Coronary artery (tissue), 2 donors: ENCODE data around the gene UBALD2.

ENCODE experiments used
- DNase-seq: peaks from one replicate; pipeline ENCODE4 v3.0.0-alpha.2; 2017; ENCODE audit warnings: low spot score
- H3K27ac ChIP-seq, 2 donors: fragments of 200-600 bp; sonication (generic); one replicate each; pipeline ENCODE4 v1.5.1; 2016 to 2019
- H3K4me3 ChIP-seq: fragments of 200-600 bp; sonication (generic); 2 replicates; pipeline ENCODE4 v1.5.1; 2016; ENCODE audit warnings: mild to moderate bottlenecking, moderate library complexity
- TF ChIP-seq, protein P1 (sequence below): fragments of 200-600 bp; sonication (generic); IDR thresholded peaks from one replicate; pipeline ENCODE4 v1.5.1; 2019; ENCODE audit warnings: antibody characterized with exemption

The UBALD2 gene

DNA sequence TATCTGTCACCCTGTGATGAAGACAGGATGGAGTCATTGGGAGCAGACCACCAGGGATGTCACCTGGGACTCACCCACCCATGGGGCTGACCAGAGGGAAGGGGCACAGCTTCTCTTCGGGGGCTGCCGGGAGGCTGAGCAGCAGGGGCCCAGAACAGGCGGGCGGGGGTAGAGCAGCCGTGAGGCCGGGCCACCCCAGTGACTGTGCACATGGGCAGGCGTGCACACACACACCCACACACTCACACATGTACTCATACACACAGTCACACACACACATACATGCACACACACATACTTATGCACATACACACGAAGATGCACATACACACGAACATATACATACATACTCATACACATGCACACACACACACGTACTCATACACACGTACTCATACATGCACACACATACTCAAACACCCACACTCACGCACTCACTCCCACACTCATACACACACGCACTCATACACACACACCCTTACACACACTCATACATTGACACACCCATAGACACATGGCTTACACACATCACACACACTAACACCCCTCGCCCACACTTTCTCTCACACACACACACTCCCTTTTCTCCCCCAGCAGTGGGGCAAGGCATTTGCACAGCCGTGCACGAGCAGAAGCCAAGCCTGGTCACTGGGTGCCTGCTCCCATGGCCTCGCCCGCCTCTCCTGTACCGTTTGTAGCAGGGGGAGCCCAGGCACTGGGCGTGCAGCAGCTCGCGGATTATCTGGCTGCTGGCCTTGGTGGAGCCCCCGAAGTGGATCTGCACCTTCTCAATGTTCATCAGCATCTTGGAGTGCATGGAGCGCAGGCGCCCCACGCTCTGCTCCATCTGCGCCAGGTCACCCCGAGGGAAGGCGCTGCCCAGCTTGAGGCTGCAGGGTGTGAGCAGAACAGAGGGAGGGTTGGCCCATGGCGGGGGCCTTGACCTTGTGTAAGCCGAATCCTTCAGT is 12.4 kb downstream of the UBALD2 start:
- no peak for DNase-seq
- H3K4me3 ChIP-seq = no peak overlapping the region
- H3K27ac ChIP-seq = no peak overlapping the region
- TF ChIP-seq, protein P1, sequence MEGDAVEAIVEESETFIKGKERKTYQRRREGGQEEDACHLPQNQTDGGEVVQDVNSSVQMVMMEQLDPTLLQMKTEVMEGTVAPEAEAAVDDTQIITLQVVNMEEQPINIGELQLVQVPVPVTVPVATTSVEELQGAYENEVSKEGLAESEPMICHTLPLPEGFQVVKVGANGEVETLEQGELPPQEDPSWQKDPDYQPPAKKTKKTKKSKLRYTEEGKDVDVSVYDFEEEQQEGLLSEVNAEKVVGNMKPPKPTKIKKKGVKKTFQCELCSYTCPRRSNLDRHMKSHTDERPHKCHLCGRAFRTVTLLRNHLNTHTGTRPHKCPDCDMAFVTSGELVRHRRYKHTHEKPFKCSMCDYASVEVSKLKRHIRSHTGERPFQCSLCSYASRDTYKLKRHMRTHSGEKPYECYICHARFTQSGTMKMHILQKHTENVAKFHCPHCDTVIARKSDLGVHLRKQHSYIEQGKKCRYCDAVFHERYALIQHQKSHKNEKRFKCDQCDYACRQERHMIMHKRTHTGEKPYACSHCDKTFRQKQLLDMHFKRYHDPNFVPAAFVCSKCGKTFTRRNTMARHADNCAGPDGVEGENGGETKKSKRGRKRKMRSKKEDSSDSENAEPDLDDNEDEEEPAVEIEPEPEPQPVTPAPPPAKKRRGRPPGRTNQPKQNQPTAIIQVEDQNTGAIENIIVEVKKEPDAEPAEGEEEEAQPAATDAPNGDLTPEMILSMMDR = no peak

DNA sequence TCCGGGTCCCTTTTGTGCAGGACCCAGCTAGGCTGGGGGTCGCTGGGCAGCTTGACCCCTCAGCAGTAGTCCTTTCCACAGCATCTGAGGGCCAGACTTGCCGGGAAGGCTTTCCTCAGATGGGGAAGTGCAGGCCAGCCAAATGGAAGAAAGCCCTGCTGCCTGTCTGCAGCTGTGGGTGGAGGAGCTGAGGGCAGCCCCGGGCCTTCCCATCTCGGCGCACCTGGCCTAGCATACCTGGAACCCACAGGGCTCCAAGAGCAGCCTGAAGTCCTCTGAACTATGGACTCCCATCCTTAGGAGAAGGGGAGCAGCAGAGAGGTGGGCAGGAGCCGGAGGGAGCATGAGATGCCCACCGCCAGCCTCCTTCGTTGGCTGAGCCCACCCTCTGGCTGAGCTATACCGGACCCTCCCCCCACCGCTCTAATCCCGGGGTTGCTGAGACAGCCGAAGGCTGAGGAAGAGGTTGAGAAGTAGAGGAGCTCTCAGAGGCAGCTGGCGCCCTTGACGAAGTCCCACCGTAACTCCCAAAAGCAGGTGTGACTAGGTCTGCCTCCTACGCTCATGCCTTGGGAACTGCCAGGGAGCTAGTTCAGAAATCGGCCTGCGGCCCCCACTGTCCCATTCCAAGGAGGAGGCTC is 13.2 kb downstream of the UBALD2 start:
- DNase-seq = no peak
- TF ChIP-seq, protein P1 = no peak
- Histone ChIP-seq H3K4me3 (no peak overlapping the region), H3K27ac (no peak overlapping the region)

DNA sequence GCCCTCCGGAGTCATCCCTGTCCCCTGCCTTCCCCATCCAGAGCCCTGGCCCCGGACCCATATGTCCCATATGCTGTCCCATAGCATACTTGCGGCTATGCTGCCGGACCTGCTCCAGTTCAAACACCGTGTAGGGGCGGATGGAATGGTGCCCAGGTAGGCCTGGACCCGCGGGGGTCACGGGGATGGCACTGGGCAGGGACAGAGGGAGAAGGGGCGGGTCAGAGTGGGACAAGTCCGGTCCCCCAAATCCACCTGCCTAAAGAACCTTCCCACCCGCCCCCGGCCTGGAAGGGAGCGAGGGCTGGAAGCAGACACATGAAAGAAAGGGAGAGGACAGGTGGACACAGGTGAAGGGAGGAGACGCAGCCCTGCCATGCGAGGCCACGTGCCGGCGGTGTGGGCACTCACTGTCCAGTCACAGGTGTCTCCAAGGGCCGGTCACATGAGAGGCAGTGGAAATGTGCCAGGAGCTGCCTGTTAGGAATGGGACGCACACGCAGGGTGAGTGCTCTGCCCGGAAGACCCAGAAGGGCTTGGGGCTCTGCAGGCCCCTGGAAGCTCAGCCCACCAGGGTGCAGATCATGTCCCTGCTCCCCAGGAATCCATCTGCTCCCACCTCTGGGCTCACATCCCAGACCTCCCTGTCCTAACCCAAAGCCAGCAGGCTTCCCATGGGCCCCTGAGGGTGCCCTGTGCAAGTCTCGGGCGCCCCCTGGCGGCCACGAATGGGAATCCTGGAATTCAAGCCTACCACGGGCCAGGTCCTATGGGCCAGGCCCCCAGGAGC is 14.0 kb downstream of the UBALD2 start:
- Histone ChIP-seq H3K27ac (no peak overlapping the region), H3K4me3 (no peak overlapping the region)
- TF ChIP-seq, protein P1 = peak; percentile 99
- DNase-seq = no peak

DNA sequence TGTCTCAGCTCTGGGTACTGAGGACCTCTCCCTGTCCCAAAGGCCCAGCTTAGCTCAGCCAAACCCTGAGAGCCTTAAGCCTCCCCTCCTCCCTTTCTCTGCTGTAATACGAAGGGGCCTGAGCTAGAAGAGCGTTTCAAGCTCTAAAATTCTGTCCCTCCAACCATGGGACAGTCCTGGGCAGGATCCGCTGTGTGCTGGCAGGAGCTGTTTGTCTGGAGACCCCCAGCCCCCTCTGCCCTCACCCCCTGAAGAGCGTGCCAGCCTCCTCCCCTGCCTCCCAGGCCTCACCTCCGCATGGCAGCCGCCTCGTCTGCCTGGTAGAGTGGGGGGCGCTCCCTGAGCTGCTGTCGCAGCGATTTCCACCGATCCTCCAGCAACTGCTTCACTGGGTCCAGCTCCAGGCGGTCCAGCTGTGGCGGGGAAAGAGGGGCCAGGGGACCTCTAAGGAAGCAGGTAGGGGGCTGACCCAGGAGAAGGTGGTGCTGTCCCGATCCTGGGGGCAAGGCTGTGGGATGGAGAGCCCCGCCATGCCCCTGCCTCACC is 14.7 kb downstream of the UBALD2 start:
- DNase-seq = no peak
- H3K27ac ChIP-seq = no peak overlapping the region
- H3K4me3 ChIP-seq = no peak overlapping the region
- TF ChIP-seq, protein P1 = peak; percentile 0

DNA sequence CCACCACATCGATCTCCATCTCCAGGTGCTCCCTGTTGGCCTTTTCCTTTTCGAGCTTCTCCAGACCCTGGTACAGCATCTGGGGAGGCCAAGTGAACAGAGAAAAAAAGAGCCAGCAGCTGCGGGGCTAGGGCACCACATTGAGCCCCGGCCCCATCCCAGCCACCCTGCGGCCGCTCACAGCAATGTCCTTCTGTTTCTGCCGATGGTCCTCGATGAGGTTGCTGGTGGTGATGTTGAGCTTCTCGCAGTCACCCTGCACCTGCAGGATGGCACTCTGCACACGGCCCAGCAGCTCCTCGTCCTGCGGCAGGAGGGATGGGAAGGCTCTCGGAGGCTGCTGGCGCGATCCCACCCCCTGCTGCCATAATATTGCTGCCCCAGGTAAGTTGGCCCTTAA is 15.5 kb downstream of the UBALD2 start:
- TF ChIP-seq, protein P1 = no peak
- no peak for DNase-seq
- no peak overlapping the region for H3K4me3 ChIP-seq
- no peak overlapping the region for H3K27ac ChIP-seq

DNA sequence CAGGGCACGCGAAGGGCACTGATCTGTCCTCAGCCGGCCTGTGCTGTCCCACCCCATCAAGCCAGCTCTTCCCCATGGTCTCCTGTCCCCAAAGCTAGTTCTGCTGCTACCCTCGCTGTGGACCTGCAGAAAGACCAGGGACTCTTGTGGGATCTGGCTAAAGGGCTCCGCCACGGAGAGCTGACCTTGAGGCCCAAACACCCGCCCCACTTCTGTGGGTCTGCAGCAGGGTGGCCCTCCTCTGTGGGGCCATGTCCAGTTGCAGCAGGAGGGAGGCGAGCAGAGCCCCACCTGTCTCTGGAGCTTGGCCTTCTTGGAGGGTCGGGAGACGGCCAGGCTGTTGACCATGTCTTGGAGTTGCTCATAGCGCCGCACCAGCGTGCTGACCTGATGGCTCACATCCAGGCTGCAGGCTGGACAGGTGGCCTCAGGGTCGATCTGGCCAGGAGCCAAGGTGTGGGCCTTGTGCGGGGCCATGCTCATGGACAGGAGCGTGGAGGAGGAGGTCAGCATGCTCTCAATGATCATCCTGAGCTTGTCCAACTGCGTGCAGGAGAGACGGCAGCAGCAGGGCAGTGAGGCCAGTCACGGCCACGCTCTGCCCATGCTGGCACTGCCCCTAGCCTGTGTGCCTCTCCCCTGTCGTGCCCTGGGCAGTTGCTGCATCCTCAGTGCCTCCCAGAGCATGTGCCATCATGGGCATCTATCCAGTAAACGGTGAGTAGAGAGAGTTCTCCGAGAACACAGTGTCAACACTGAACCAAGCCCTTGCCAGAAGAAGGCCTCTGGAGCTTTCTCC is 16.6 kb downstream of the UBALD2 start:
- no peak overlapping the region for H3K27ac ChIP-seq
- DNase-seq = no peak
- TF ChIP-seq, protein P1 = no peak
- H3K4me3 ChIP-seq = no peak overlapping the region
